Activated CD8-positive, alpha-beta memory T cell treated with anti-CD3 and anti-CD28 coated beads for 48 hours (primary cell): ENCODE measurements around the gene LRRIQ4.

Experiments
- DNase-seq, 3 experiments: peaks; one replicate each; pipeline ENCODE4 v3.0.0-alpha.2; 2020; ENCODE audit warnings: low read depth in 2 of 3, low spot score in 2 of 3

The LRRIQ4 gene

GRCh38 chr3:169850618-169851017, 37.9 kb downstream of the LRRIQ4 start:
- no peak for DNase-seq

GRCh38 chr3:169855514-169855913, 42.8 kb downstream of the LRRIQ4 start:
- DNase-seq = no peak

- no peak for DNase-seq
Observed at GRCh38 chr3:169857811-169858210, 45.1 kb downstream of the LRRIQ4 start.

GRCh38 chr3:169861871-169862270, 49.2 kb downstream of the LRRIQ4 start:
- no peak for DNase-seq

- peak; percentile 11 to 49 (median 43) for DNase-seq
Observed at GRCh38 chr3:169863458-169863899, 50.8 kb downstream of the LRRIQ4 start.

- no peak for DNase-seq
Observed at GRCh38 chr3:169864270-169864669, 51.6 kb downstream of the LRRIQ4 start.

- DNase-seq = no peak
Observed at GRCh38 chr3:169865176-169865767, 52.6 kb downstream of the LRRIQ4 start.

- DNase-seq = no peak
Observed at GRCh38 chr3:169867584-169868210, 55.0 kb downstream of the LRRIQ4 start.

GRCh38 chr3:169868369-169868768, 55.7 kb downstream of the LRRIQ4 start:
- no peak for DNase-seq

GRCh38 chr3:169869484-169870220, 57.0 kb downstream of the LRRIQ4 start, which contains the start of gene LRRC31:
TSS of gene LRRC31 (minus strand) at chr3:169869935. CDS start at chr3:169869807, 128 bp downstream.
- DNase-seq = no peak

- no peak for DNase-seq
Observed at GRCh38 chr3:169871129-169871886, 58.6 kb downstream of the LRRIQ4 start.

- no peak for DNase-seq
Observed at GRCh38 chr3:169879013-169879557, 66.4 kb downstream of the LRRIQ4 start.

GRCh38 chr3:169879845-169880575, 67.3 kb downstream of the LRRIQ4 start:
- DNase-seq = no peak

- DNase-seq = no peak
Observed at GRCh38 chr3:169880576-169881250, 68.0 kb downstream of the LRRIQ4 start.

- DNase-seq = no peak
Observed at GRCh38 chr3:169886671-169887070, 74.0 kb downstream of the LRRIQ4 start.
